ENCODE results near the gene TNKS2. TPM values are rescaled to one million over a fixed set of nuclear protein-coding genes. Genes with fewer than 3 reads are reported as not detected.
"Not testable (repeated sequence)": the region's sequence is repeated elsewhere in the genome, so short reads cannot be mapped to it uniquely, and the experiment has no call there.

TNKS2 gene
- total RNA-seq, 1 experiment from 2014 or later = 15.5 TPM

- DNase-seq (ENCODE audit: low spot score) = no peak
These were observed 67.4 kb downstream of the TNKS2 start for GRCh38 chr10:91865562-91866081.

DNA sequence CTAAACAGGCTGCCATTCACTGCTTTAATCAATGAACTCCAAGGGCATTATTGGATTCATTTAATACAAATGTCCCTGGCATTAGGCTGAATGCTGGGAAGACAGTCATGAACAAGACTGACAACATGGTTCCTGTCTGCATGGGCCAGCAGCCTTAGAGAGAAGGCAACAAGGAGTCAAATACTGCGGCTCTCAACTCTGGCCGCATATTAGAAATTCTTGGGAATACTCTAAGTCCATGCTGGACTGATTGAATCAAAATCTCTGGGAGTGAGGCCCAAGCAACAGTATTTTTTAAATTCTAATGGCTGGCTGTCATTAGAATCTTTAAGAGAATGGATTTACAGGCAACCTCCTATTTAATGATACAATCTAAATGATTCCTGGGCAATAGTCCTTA lies 76.9 kb downstream of the TNKS2 start:
- DNase-seq (ENCODE audit: low spot score) = no peak

GRCh38 chr10:91875779-91876178 lies 77.6 kb downstream of the TNKS2 start:
- no peak for DNase-seq (ENCODE audit: low spot score)

DNA sequence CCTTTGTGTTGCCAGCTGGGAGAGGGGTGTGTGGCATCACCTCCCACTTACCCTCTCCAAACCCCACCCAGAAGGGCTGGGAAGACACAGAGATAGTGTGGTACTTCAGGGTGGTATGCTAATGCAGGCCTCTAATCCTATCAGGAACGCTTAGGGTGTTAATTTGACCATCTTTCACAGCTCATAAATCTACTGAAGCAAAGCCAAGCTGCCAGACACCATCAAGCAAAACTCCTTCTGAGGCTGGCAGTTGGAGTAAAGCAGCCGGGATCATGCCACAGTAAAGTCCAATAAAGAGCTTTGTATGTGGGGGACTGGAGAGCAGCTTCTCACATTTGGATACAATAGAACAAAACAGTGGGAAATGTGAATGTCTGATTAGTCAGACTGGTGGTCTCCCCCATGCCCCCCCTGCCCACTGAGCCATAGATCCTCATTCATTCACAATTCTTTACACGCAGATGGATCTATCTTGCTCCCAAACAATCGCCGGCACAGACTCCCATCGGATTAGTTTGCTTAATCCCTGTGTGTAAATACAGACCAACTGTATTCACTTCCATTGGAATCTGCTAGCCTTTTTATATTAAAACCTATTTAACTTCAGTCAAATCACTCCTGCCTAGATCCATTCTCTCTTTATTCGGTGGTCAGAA lies 81.4 kb downstream of the TNKS2 start:
- DNase-seq (ENCODE audit: low spot score) = no peak

GRCh38 chr10:91880310-91880709 lies 82.1 kb downstream of the TNKS2 start:
- peak; percentile 62 for DNase-seq (ENCODE audit: low spot score)

GRCh38 chr10:91883549-91884444 lies 85.6 kb downstream of the TNKS2 start:
- no peak for DNase-seq (ENCODE audit: low spot score)

- DNase-seq (ENCODE audit: low spot score) = no peak
These were observed 86.3 kb downstream of the TNKS2 start for GRCh38 chr10:91884536-91884935.

DNA sequence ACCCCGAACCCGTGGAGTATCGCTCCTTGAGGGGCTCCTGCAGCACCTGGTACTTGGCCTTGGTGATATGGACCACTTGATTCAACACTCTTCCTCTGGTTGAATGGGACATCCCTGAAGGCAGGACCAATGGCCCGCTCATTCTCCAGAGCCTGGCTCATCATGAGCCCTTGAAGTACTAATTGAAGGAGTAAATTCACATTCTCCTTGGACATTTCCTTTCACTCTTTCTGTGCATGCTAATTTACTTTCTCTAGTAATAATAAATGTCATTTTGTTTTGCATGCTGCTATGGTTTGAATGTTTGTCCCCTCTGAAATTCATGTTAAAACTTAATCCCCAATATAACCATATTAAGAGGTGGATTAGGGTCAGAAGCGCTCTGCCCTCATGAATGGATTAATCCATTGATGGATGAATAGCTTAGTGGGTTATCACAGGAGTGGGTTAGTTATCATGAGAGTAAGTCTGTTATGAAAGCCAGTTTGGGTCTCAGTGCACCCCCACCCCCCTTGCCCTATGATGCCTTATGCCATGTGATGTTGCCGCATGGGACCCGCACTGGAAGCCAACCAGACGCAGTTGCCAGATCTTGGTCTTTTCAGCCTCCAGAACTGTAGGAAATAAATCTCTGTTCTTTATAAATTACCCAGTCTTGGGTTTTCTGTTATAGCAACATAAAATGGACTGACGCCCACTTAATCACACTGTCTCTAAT lies 87.3 kb downstream of the TNKS2 start:
- no peak for DNase-seq (ENCODE audit: low spot score)

DNA sequence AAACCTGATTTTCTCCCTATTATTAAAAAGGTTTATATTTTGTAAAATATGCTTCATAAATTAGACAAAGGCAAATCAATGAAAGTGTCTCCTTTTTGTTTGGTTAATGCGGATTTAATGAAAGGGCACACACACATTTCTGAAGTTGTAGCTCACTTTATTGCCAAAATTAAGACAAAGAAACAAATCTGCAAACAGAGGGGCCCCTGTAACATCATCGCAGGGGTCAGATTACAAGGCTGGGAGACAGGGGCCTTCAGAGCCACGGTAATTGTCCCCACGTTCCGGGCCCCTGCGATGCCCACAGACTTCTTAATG lies 88.7 kb downstream of the TNKS2 start:
- DNase-seq (ENCODE audit: low spot score) = no peak

- DNase-seq (ENCODE audit: low spot score) = no peak
These were observed 89.2 kb downstream of the TNKS2 start for GRCh38 chr10:91887272-91888076.

DNA sequence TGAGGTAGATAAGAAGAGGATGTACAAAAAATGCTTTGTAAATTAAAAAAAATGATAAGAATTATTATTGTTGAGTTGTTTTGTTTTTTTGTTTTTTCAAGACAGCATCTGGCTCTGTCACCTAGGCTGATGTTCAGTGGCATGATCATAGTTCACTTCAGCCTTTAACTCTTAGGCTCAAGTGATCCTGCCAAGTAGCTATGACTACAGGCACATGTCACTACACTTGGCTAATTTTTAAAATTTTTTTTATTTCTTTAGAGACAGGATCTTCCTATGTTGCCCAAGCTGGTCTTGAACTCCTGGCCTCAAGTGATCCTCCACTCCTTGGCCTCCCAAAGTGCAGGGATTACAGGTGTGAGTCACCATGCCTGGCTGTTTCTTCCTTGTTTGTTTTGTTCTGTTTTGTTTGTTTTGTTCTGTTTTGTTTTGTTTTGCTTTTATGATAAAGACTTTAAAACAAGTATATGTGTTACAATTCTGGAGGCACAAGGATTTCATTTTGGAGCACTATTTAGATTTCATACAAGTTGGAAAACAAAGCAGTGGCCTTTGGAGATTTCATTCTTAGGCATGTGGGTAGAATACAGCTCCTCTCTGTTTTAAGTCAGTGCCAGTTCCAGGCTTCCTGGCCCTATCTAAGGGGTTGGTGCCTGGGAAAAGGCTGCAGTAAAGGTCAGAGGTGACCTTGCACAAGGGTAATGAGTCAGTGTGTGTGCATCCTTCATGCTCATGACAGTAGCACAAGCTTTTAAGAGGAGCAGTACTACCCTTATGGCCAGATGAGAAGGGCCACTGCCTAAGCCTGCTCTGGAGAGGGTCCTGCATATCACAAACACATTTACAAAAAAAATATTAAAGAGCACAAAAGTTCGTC lies 93.1 kb downstream of the TNKS2 start:
- no peak for DNase-seq (ENCODE audit: low spot score)

DNA sequence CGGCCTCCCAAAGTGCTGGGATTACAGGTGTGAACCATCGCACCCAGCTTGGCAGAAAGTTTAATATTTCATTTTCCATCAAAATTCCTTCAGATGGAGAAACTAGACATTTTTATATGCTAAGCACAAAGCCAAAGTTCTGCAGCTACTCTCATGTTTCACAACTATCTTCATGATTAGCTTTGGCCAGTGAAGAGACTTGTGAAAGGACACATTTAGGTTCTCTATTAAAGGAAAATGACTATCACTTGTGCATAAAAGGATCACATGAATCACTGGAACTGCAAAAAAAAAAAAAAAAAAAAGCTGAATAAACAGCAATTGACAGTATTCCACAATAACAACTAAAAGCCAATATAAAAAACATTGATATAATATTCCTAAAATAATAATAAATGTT lies 94.8 kb downstream of the TNKS2 start:
- DNase-seq (ENCODE audit: low spot score) = no peak

- not testable (repeated sequence) for DNase-seq (ENCODE audit: low spot score)
These were observed 96.0 kb downstream of the TNKS2 start for GRCh38 chr10:91894261-91894685.

DNA sequence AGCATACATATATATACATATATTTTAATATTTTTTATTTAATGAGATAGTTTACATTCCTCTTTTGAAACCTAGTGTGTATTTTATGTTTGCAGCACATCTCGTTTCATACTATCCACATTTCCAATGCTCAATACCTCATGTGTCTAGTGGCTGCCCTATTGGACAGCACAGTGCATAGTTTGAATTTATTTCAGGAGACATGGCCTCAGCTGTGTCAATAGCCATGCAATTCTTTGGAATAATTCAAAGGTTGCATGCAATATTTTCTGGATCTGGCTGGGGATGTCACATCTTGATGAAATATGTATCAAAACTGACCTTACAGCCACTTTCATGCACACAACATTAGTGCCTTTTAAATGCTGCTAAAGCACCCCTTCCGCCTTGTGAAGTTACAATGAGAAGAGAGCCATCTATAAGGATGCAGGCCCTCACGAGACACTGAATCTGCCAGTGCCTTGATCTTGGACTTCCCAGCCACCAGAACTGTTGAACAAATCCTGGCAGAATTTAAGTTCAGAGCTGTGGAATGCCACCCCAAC lies 98.1 kb downstream of the TNKS2 start:
- DNase-seq (ENCODE audit: low spot score) = no peak

- DNase-seq (ENCODE audit: low spot score) = no peak
These were observed 99.2 kb downstream of the TNKS2 start for GRCh38 chr10:91897421-91897820.

DNA sequence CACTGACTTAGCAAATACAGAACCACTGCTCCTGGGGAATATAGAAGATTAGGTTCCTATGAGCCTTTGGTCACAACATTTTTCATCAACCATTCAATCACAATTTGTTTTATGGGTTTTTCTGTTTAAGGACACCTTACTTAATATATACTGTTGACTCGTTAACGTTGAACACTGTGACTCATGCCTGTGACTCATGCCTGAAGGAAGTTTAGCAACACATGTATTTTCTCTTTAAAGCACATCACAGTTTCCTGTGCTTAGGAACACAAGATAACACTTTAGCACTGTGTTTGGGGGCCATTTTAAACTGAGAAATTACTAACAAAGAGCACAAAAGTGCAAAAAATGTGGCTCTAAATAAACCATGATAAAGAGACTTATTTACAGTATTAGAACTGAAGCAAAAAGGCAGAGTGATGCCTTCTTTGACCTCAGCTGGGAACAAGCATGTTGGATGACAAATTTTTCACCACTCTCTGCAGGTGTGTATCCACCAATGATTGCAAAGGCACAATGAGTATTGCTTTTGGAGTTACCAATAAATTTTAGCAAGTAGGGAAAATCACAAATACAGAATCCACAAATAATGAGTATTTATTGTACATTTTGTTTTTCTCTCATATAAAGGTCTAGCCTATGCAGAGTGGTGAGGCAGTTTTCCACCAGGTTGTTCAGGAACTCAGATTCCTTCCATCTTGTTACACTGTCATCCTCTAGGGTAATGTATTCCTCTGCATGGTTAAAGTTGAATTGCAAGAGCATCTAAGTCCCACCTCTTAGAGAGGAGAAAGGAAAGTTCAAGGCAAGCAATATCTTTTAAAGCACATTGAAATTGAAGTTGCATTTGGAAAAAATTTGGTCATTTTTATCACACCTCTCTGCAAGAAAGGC lies 103.8 kb downstream of the TNKS2 start:
- DNase-seq (ENCODE audit: low spot score) = peak; percentile 82

GRCh38 chr10:91907033-91907594 lies 108.9 kb downstream of the TNKS2 start:
- no peak for DNase-seq (ENCODE audit: low spot score)

DNA sequence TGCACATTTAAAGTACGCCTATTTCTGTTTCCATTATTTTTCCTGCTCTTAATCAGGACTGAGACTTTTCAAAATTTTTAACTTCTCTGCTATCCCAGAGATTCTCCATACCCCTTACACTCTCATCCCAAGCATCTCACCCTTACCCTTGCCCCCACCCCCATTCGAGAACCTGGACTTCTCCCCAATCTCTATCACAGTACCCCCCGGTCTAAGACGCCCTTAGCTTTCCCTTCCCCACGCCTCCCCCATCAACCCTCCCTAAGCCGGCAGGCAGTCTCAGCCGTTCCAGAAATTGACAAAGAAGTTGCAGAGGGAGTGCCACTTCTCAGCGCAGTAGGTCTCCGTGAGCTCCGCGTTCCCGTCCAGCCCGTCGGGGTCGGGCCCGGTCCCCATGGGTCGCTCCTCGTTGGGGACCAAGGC lies 109.7 kb downstream of the TNKS2 start:
- DNase-seq (ENCODE audit: low spot score) = peak; percentile 26

Measured in HT-29 (cell line).